GM21526 (cell line): ENCODE results near the gene SH3RF3.
"Not testable (repeated sequence)": the region's sequence is repeated elsewhere in the genome, so short reads cannot be mapped to it uniquely, and the experiment has no call there.

Experiments used
- ATAC-seq: cut with Tn5 transposase; IDR thresholded peaks from one replicate; pipeline ENCODE4 v1.9.1; 2021; ENCODE audit warnings: moderate library complexity; ENCODE audit not compliant: unreplicated experiment, low FRiP score

Gene SH3RF3

DNA sequence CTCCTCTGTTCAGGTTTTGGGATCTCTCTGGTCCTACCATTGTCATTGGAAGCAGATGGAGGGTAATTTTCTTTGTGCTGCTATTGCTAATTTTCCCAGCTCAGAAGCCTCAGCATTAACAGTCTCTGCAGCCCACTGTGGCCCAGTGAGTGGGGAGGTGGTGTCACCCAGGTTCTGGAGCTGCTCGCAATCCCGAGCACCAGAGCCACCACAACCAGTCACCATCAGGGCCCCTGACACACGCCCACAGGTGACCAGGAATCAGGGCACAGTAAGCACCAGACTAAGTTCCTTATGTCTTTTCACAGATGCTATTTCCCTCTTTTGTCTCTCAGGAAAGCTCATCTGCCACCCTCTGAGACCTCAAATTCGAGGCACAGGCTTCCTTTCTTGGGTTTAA, 396.8 kb downstream of the SH3RF3 start:
- no peak for ATAC-seq

GRCh38 chr2:109526442-109526970, 397.5 kb downstream of the SH3RF3 start:
- no peak for ATAC-seq

DNA sequence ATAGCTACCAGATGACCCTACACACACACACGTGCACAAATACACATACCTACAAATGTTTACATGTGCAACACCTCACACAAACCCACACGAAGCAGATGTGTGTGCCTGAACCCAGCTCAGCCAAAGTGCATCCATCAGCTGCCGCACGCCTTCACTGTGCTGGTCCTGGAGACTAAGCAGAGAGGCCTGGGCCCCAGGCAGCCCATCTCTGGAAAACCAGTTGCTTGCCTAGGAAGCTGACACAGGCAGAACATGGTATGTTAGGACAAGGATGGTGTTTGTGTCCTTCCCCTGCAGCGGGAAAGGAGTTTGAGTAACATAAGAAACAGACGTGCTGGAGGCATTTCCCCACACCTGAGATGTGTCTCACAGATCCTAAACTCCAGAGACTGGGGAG, 398.1 kb downstream of the SH3RF3 start:
- ATAC-seq = no peak

GRCh38 chr2:109527846-109528705, 399.1 kb downstream of the SH3RF3 start:
- no peak for ATAC-seq

- ATAC-seq = no peak
Measured at GRCh38 chr2:109528811-109529501, 400.0 kb downstream of the SH3RF3 start.

DNA sequence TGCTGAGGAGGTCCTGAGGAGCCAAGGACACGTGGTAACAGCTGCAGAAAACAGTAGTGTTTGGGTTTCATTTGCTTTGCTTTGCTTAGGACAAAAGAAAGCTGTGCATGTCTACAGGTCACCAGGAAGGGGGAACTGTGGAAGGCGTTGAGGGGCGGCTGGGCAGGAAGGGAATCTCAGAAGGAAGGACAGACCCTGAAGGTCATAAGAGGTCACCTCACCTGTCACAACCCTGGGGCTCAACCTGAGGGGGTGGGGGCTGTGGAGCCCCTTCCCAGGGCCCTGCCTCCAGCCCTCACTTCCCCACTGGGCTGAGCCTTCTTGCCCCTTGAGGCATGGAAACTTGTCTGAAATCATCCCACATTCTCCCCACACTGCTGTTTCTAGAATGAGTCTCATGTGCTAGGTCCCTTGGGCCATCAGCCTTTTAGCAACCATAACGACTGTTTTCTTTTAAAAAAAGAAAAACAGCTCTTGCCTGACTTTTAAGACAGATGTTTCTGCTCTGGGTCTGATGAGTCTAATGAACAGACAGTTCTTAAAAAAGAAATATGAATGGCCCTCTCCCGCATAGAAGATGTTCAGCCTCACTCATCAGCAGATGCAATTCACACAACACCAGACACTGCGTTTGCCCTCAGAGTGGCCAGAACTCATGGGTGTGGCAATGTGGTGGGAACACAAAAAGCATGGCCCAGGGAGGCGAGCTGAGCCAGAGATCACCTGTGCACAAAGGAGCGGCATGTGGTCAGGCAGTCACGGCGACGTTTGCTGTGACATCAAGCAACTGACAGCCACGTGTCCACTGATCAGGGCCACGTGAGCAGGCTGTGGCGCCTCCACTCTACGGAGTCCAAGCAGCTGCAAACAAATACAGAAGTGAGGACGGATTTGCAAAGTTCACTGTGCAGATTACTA, 400.8 kb downstream of the SH3RF3 start:
- no peak for ATAC-seq

GRCh38 chr2:109530712-109531111, 401.7 kb downstream of the SH3RF3 start:
- ATAC-seq = no peak

DNA sequence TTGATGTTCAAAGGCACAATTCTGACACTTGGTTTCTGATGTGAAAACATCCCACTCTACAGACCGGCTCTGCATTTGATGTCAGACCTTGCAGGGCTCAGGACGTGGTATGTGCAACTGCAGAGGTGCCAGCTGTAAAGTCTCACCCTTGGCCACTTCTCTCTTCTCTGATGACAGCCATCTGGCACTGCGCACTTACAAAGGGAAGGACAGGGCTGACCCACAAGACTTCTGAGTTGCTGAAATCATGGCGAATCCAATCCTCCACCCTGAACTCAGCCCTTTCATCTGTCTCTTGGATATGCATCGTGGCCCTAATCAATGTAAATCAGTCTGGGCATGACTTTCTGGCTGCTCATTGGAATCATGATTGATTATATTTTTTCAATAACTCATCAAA, 402.2 kb downstream of the SH3RF3 start:
- no peak for ATAC-seq

- no peak for ATAC-seq
Measured at GRCh38 chr2:109531896-109532727, 403.1 kb downstream of the SH3RF3 start.

- no peak for ATAC-seq
Measured at GRCh38 chr2:109532728-109533076, 403.7 kb downstream of the SH3RF3 start.

DNA sequence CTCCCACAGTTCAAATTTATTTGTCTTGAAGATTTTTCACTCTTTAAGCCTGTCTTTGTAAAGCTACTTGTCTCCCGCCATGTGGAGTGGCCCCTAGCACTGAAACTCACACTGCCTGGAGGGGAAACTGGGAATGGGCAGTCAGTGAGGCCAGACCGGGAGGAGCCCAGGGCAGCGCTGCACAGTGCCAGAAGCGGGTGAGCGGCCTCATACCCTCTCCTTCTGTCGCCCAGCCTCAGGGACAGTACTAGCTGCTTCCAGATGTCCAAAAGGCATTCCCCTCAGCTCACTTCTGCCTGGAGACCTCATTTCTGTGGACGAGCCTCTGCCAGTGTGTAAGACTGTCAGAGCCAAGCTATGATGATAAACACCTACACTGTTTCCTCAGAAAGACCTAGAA, 404.8 kb downstream of the SH3RF3 start:
- no peak for ATAC-seq

- no peak for ATAC-seq
Measured at GRCh38 chr2:109535217-109535946, 406.4 kb downstream of the SH3RF3 start.

- not testable (repeated sequence) for ATAC-seq
Measured at GRCh38 chr2:109536556-109536955, 407.6 kb downstream of the SH3RF3 start.

DNA sequence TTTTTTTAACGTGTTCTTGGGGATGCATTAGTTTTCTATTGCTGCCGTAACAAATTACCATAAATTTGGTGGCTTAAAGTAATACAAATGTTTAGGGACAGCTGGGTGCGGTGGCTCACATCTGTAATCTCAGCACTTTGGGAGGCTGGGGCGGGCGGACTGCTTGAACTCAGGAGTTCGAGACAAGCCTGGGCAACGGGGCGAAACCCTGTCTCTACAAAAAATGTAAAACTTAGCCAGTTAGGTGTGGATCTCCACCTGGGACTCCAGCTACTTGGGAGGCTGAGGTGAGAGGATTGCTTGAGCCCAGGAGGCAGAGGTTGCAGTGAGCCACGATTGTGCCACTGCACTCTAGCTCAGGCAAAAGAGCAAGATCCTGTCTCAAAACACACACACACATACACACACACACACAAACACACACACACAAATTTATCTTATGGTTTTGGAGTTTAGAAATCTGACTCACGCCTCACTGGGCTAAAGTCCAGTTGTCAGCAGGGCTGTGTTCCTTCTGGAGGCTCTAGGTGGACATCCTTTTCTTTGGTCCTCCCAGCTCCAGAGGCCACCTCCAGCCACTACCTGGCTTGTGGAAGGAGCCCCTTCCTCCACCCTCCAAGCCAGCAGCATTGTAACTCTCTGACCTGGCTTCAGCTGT, 408.7 kb downstream of the SH3RF3 start:
- no peak for ATAC-seq

DNA sequence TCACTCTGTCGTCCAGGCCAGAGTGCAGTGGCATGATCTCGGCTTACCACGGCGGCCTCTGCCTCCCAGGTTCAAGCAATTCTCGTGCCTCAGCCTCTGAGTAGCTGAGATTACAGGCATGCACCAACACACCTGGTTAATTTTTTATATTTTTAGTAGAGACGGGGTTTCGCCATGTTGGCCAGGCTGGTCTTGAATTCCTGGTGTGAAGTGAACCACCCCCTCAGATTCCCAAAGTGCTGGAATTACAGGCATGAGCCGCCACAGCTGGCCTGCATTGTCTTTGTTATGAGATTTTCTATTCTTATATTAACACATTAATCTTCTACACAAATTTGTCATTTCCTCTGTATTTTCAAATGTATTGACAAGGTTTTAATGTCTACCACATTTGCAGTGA, 409.5 kb downstream of the SH3RF3 start:
- ATAC-seq = no peak

DNA sequence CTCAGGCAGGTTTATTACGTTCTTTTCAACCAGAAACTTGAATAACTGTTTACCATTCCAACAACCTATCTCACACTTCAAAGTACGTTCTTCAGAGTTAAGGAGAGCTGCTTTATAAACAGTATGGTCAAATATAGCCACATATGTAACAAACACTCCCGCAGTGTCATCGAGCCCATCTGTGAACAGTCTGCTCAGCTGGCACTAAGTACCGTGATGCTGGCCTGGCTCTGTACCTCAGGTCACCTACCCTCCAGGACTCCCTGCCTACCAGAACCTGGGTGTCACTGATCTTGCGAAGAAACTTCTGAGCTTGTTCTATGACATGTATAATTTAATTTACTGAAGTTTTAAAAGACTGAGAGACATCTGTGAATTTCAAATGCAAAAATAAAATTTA, 413.4 kb downstream of the SH3RF3 start:
- no peak for ATAC-seq

DNA sequence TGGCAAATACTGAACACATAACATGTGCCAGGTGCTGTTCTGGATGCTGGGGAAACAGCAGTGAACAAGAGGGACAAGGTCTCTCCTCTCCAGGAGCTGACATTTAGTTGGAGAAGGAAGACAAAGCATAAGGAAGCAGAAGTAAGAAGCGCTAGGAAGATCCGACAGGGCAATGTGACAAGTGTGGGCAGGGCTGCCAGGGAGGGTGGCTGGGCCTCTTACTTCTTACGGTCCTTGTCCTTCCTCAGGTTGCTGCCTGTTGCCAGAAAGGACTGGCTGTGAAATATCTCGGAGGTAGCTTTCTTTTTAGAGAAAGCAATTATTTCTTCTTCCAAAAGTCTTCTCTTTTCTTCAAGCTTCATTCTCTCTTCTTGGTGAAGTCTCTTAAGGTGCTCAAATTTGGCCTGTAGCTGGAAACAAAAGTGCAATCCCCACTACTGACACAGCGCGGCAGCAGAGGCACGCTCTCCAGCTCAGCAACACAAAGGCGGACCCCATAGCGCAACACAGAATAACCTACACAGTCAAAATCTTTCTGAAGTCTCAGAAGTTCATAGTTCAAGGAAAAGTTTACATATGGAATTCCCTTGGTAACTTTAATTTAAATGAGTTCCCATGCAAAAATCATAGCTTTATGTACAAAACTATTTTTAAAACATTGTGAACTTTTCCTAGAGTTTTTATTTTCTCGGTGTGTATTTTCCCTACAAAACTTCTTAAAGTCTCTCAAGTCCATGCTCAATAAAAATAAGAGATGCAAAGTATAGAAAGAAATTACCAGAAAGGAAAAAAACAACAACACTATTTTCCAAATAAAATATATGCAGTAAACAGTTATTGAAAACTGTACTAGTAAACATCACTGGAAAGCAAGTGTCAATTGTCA, 417.1 kb downstream of the SH3RF3 start:
- ATAC-seq = peak; percentile 74

DNA sequence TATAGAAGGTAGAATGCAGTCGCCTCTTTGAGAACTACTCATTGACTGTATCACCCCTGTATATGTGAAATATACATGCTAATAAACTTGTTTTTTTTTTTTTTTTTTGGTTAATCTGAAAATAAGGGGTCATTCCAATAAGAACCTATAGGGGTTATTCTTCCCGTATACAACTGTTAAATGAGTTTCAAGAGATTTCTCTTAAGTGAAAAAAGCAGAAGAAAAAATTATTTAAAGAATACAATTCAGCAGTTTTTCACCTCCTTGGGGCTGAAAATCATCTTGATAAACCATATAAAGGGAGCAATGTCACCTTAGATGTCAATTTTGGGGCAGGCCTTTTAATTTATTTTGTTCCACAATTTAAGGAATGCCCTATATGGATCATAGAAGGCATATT, 418.3 kb downstream of the SH3RF3 start:
- ATAC-seq = no peak
